Thoracic aorta endothelial cell (primary cell): Measurements from ENCODE around the gene NAXD. TPM values are rescaled to one million over a fixed set of nuclear protein-coding genes. Genes with fewer than 3 reads are reported as not detected.

Experiments used
- total RNA-seq: library from RNA; depleted of rRNA; stranded (reverse); fragments of >200 nt; gene quantifications from 2 replicates; pipeline ENCODE4 v1.2.3, GENCODE V29; 2012

The NAXD gene
- total RNA-seq: 13.1 and 13.3 TPM in 2 replicates

DNA sequence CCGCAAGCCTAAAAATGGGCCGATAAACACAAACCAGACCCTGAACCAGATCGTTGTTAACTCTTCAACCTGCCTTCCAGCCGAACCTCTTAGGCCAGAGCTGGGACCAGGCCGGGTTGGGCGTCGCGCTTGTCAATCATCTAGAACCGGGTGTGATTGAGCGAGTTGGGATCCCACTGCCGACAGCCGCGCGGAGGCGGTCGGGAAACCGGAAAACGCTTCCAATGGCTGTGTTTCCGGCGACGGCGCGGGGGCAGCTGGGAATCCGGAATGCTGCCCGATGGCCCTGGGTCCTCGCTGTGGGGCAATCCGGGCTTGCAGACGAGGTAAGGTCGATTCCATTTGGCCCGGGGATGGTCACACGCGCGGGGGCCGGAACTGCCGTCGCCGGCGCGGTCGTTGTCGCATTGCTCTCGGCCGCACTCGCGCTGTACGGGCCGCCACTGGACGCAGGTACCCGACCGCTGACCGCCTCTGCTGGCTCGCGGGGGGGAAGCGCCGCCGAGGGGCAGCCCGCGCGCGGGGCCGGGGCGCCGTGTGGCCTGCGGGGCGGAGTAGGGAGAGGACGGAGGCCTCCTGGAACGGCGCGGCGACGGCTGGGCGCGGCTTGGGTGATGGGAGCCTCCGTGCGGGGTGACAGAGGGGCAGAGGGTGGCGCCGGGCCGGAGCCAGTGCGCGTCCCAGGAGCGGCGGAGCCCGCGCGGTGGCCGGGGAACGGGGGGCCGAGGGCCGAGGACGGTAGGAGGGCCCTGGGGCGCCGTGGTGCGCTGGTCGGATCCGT lies at the start of gene NAXD:
NAXD (plus strand) TSS at position 224 of the 781 bp plus-strand sequence; CDS start at position 281, 57 bp downstream.

Other genes with a start within 250 kb of the NAXD start
- 0.93 and 1.0 TPM in 2 replicates for gene RAB20, start 53.8 kb upstream of the NAXD start, total RNA-seq
- gene CARS2, start 90.6 kb downstream of the NAXD start, total RNA-seq: 34.0 and 87.5 TPM in 2 replicates
- gene ING1, start 98.2 kb downstream of the NAXD start, total RNA-seq: 7.6 and 8.5 TPM in 2 replicates